Lung microvascular endothelial cell (primary cell): ENCODE data around the gene SMIM35. TPM values are rescaled to one million over a fixed set of nuclear protein-coding genes. Genes with fewer than 3 reads are reported as not detected.
"Not testable (repeated sequence)": the region's sequence is repeated elsewhere in the genome, so short reads cannot be mapped to it uniquely, and the experiment has no call there.

ENCODE experiments used
- DNase-seq, 2 donors: peaks; one replicate each; pipeline versions ENCODE4 v3.0.0 to v3.0.0-alpha.2; 2010; ENCODE audit warnings: low read depth in 2 of 2
- total RNA-seq: library from RNA; depleted of rRNA; stranded (reverse); fragments of >200 nt; gene quantifications from 2 replicates; pipeline ENCODE4 v1.2.1, GENCODE V29; 2014

The SMIM35 gene
- total RNA-seq, 1 donor from 2014 or later: not detected

DNA sequence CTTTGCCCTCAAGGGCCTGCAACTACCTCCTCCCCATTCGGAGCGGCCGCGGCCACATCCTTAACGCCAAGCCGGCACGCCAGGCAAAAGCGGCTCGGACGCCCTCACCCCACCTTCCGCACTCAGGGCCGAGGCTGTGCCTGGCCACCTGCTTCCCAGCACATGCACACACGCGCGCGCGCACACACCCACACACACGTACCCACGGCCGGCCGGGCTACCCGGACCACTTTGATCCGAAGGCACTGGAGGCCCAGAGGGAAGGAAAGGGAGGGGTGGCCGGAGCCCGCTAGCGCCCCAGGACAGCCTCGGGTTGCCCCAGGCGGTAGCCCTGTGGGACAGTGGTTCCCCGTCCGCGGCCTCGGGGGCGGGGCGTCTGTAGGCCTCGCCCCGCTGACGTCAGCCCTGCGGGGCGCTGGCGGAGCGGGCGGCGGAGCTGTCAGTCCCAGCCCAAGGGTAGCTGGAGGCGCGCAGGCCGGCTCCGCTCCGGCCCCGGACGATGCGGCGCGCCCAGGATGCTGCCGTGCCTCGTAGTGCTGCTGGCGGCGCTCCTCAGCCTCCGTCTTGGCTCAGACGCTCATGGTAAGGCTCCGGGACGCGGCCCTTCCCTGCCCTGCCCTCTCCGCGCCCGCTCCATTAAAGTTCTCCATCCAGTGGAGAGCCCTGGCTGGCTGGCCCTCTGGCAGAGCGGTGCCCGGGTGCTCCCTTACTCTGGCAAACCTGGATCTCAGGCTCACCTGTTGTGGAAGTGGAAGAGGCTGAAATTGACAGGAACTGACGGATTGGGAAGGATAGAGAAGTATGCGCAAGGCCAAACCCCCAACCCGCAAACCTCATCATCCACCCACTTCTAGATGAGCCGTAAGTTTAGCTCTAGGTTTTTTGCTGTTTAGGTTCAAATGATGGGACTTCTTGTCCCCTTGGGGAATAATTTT, 100.5 kb downstream of the SMIM35 start, which contains the start of gene IL10RA:
TSS of gene IL10RA (plus strand) at position 442 of the 935 bp plus-strand sequence. CDS start at position 516, 74 bp downstream.
- peak; percentile 59 to 62 for DNase-seq

DNA sequence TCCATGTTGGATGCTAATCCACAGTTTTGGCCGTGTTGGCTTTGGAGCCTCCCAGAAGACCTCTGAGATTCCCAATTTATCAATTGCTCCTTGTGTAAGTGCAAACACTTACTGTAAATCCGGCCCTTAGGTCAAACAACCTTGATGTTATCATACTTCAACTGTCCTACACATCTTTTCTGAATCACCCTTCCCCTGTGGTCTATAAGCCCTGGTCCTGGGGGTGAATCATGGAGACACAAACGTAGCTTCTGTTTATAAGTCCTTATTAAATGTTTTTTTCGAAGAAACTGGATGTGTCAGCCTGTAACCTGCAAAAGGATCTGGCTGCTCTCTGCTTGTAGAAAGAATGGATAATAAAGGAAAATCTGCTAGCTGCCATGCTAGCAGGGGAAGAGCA, 102.3 kb downstream of the SMIM35 start:
- DNase-seq: no peak

DNA sequence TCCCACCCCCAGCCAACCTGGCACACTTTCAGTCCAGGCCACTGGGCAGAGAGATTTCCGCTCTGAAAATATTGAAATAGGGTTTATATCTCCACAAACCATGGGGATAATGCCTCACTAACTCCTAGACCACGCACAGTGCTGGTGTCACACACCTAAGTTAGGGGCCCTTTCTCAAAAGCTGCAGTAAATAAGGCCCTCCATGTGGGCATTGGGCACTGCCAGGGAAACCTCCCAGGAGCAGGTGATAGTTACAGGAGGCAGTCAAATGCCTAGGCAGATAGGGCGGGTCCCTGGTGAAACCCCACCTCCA, 103.6 kb downstream of the SMIM35 start:
- no peak for DNase-seq

GRCh38 chr11:117980720-117981119, 106.0 kb downstream of the SMIM35 start:
- no peak for DNase-seq

DNA sequence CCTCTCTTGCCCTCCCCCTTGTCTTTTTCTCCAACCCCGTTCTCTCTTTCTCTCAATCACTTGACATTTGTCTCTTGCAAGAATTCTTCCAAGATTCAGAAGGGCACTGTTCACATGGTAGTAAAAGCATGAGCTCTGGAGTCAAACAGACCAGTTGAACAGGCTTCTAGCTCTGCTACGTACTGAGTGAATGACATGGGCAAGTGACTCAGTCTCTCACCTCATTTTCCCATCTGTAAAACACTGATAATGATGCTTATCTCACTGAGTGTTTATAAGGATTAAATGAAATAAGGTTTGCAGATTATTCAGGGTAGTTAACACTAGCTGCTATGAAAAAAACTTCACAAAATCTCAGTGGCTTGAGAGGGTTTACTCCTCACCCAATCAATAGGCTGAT, 106.5 kb downstream of the SMIM35 start:
- DNase-seq: no peak

GRCh38 chr11:117979481-117980211, 107.1 kb downstream of the SMIM35 start:
- DNase-seq: no peak

DNA sequence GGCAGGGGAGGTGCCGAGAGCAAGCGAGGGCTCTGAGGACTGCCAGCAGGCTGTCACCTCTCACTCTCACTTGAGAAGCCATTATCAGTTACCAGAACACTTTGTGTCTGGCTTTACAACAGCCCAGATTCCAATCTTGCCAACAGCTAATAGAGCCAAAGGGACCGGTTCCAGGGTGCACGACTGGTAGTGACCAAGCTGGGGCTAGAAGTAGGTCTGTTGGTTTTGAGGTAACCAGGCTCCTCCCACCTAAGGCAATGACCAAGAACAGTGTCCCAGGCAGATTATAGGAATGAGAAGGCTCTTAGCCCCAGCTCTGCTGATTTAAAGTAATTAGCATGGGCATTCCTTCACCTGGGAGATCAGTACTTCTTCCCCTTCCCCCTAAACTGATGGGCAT, 107.8 kb downstream of the SMIM35 start:
- no peak for DNase-seq

DNA sequence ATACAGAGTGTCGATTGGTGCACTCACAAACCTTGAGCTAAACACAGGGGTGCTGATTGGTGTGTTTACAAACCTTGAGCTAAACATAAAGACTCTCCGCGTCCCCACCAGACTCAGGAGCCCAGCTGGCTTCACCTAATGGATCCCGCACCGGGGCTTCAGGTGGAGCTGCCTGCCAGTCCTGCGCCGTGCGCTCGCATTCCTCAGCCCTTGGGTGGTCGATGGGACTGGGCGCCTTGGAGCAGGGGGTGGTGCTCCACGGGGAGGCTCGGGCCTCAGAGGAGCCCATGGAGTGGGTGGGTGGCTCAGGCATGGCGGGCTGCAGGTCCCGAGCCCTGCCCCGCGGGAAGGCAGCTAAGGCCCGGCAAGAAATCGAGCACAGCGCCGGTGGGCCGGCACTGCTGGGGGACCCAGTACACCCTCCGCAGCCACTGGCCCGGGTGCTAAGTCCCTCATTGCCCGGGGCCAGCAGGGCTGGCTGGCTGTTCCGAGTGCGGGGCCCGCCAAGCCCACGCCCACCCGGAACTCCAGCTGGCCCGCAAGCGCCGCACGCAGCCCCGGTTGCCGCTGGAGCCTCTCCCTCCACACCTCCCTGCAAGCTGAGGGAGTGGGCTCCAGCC, 108.4 kb downstream of the SMIM35 start:
- not testable (repeated sequence) for DNase-seq

DNA sequence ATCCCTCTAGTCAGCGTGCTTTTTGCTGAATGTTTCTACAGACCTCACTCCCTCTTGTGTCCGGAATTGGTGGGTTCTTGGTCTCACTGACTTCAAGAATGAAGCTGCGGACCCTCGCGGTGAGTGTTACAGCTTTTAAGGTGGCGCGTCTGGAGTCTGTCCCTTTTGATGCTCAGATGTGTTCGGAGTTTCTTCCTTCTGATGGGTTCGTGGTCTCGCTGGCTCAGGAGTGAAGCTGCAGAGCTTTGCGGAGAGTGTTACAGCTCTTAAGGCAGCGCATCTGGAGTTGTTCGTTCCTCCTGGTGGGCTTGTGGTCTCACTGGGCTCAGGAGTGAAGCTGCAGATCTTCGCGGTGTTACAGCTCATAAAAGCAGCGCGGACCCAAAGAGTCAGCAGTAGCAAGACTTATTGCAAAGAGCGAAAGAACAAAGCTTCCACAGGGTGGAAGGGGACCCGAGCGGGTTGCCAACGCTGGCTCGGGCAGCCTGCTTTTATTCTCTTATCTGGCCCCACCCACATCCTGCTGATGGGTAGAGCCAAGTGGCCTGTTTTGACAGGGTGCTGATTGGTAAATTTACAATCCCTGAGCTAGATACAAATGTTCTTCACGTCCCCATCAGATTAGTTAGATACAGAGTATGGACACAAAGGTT, 109.0 kb downstream of the SMIM35 start:
- not testable (repeated sequence) for DNase-seq

GRCh38 chr11:117977029-117977428, 109.7 kb downstream of the SMIM35 start:
- no peak for DNase-seq

- DNase-seq: no peak
Measured at GRCh38 chr11:117976445-117976844, 110.3 kb downstream of the SMIM35 start.

DNA sequence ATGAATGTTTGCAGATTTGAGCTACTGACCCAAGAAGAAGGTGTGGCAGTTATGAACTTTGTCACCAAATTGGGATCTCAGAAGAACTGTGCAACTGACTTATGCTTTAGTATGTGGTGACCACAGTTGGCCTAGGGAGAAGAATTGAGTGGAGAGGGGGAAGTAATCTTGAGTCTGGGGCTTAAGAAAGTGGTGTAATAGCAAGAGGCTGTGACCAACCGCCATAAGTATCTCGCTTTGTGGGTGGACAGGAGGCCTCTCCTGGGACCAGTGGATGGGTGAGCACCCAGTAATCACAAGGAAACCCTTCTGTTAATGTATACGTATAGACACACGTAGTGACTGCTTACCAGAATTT, 113.3 kb downstream of the SMIM35 start:
- DNase-seq: no peak

GRCh38 chr11:117972629-117973502, 113.9 kb downstream of the SMIM35 start:
- peak in 1 of 2 donors; percentile 71 for DNase-seq

- no peak for DNase-seq
Measured at GRCh38 chr11:117972044-117972443, 114.7 kb downstream of the SMIM35 start.

DNA sequence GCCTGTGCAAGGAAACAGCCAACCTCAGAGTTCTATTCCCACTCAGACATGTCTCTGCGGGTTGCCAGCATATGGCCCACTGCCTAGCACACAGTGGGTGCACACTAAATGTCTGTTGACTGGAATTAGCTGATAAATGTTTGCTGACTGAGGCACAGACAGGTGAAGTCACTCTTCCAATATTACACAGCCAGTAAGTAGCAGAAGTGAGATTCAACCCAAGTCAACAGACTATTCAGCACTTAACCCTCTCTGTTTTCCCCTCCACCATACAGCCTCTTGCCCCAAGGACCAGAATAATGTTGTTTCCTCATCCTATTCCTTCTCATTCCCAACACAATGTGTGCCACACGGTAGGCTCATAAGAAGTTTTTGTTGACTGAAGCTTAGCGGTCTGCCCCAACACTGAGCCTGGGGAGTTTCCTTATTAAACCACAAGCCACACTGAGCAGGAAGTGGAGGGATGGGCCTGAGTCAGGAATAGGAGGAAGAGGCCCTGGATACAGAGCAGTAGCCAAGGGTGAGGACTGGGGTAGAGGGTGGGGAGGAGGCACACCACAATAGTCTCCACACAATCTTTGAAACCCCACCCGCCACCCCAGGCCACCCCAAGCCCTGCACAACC, 116.3 kb downstream of the SMIM35 start:
- peak in 1 of 2 donors; percentile 69 for DNase-seq

- no peak for DNase-seq
Measured at GRCh38 chr11:117969160-117969991, 117.4 kb downstream of the SMIM35 start.

- no peak for DNase-seq
Measured at GRCh38 chr11:117966908-117967307, 119.9 kb downstream of the SMIM35 start.

GRCh38 chr11:117962826-117963225, 123.9 kb downstream of the SMIM35 start:
- DNase-seq: no peak

- DNase-seq: no peak
Measured at GRCh38 chr11:117961896-117962295, 124.9 kb downstream of the SMIM35 start.
